HepG2 (cell line): Measurements from ENCODE around the gene FOLR1. TPM values are rescaled to one million over a fixed set of nuclear protein-coding genes. Genes with fewer than 3 reads are reported as not detected.
A peak's percentile ranks its signal among the peaks of the same experiment; 100 is the strongest.

Source experiments
- ATRX ChIP-seq: sonication (generic); formaldehyde crosslinking; IDR thresholded peaks from 2 replicates; pipeline ENCODE4 v1.4.0; 2020; ENCODE audit warnings: missing genetic modification reagents, borderline replicate concordance
- BCLAF1 ChIP-seq: fragments of 450-650 bp; IDR thresholded peaks from 2 replicates; pipeline ENCODE4 v1.6.1; 2017; ENCODE audit warnings: mild to moderate bottlenecking
- DMAP1 ChIP-seq: IDR thresholded peaks from 2 replicates; pipeline ENCODE4 v1.6.1; 2016
- HOMEZ ChIP-seq: IDR thresholded peaks from 2 replicates; pipeline ENCODE4 v1.6.1; 2016; ENCODE audit warnings: low read depth
- KDM6A ChIP-seq: IDR thresholded peaks from 2 replicates; pipeline ENCODE4 v1.6.1; 2016; ENCODE audit warnings: low read depth
- MED13 ChIP-seq: sonication (generic); formaldehyde crosslinking; IDR thresholded peaks from 2 replicates; pipeline ENCODE4 v1.5.0; 2020; ENCODE audit warnings: missing genetic modification reagents
- NONO ChIP-seq, 2 experiments: fragments of 450-650 bp in 1 of 2; sonication (generic) in 1 of 2; formaldehyde crosslinking in 1 of 2; IDR thresholded peaks in 1 of 2; conservative IDR thresholded peaks in 1 of 2; 2 replicates each; pipeline versions ENCODE4 v1.6.1 to v1.8.0; 2017 to 2022; ENCODE audit warnings: mild to moderate bottlenecking in 1 of 2, missing genetic modification reagents in 1 of 2, moderate library complexity in 1 of 2
- PHB2 ChIP-seq: fragments of 450-650 bp; IDR thresholded peaks from 2 replicates; pipeline ENCODE4 v1.6.1; 2018; ENCODE audit not compliant: partially characterized antibody
- PHF8 ChIP-seq: sonication (generic); formaldehyde crosslinking; IDR thresholded peaks from 2 replicates; pipeline ENCODE4 v1.5.0; 2020; ENCODE audit warnings: missing genetic modification reagents
- PRDM15 ChIP-seq: sonication (generic); formaldehyde crosslinking; IDR thresholded peaks from 2 replicates; pipeline ENCODE4 v1.4.0; 2020; ENCODE audit warnings: missing genetic modification reagents
- SALL1 ChIP-seq: sonication (generic); formaldehyde crosslinking; IDR thresholded peaks from 2 replicates; pipeline ENCODE4 v1.8.0; 2022; ENCODE audit warnings: mild to moderate bottlenecking, missing genetic modification reagents
- ZBTB26 ChIP-seq: IDR thresholded peaks from 2 replicates; pipeline ENCODE4 v1.6.1; 2016; ENCODE audit warnings: missing compliant biosample characterization, missing genetic modification reagents, borderline replicate concordance
- ZKSCAN5 ChIP-seq: sonication (generic); formaldehyde crosslinking; IDR thresholded peaks from 2 replicates; pipeline ENCODE4 v1.5.1; 2020; ENCODE audit warnings: mild to moderate bottlenecking, missing genetic modification reagents
- ZNF30 ChIP-seq: sonication (generic); formaldehyde crosslinking; IDR thresholded peaks from 2 replicates; pipeline ENCODE4 v1.5.0; 2020; ENCODE audit warnings: mild to moderate bottlenecking, missing genetic modification reagents
- ZNF317 ChIP-seq: sonication (generic); formaldehyde crosslinking; IDR thresholded peaks from 2 replicates; pipeline ENCODE4 v1.5.0; 2020; ENCODE audit warnings: mild to moderate bottlenecking, missing genetic modification reagents
- ZNF556 ChIP-seq: sonication (generic); formaldehyde crosslinking; IDR thresholded peaks from 2 replicates; pipeline ENCODE4 v1.4.0; 2020; ENCODE audit warnings: mild to moderate bottlenecking, missing genetic modification reagents, borderline replicate concordance
- ZNF780A ChIP-seq: sonication (generic); formaldehyde crosslinking; IDR thresholded peaks from 2 replicates; pipeline ENCODE4 v1.8.0; 2022; ENCODE audit warnings: mild to moderate bottlenecking, missing genetic modification reagents, moderate library complexity
- ZSCAN5A ChIP-seq: sonication (generic); formaldehyde crosslinking; IDR thresholded peaks from 2 replicates; pipeline ENCODE4 v1.8.0; 2022; ENCODE audit warnings: mild to moderate bottlenecking, missing genetic modification reagents, borderline replicate concordance
- polyA plus RNA-seq, 8 experiments: library from polyadenylated mRNA; depleted of rRNA in 3 of 8; stranded (reverse) in 7 of 8; unstranded in 1 of 8; fragments of >200 nt; fragmentation: Illumina TruSeq in 4 of 8; extraction: Trizol in 4 of 8; gene quantifications; 2 replicates each; pipeline versions ENCODE4 v1.2.1 to v1.2.3, GENCODE V29; 2011 to 2016; ENCODE audit warnings: low read depth in 4 of 8, missing spikeins in 1 of 8, mixed read lengths in 1 of 8; ENCODE audit not compliant: insufficient read depth in 1 of 8
- total RNA-seq, 5 experiments: library from RNA; depleted of rRNA; stranded (reverse); fragments of >200 nt; fragmentation: Illumina TruSeq; extraction: Trizol; gene quantifications; 2 replicates each; pipeline ENCODE4 v1.2.3, GENCODE V29; 2016; ENCODE audit warnings: low read depth in 1 of 5

FOLR1 gene
- total and polyA plus RNA-seq, 2 of the 13 experiments (the other 11 are each of a cell fraction or from before 2014, with no cell fraction given) = 0.20 TPM; not detected in 1

GRCh38 chr11:72223615-72224563, 31.9 kb downstream of the FOLR1 start (continued):
- no peak for TF ChIP-seq PRDM15 (CRISPR knock-in tag)
- no peak; the same call in 1 of the 2 replicates for TF ChIP-seq SALL1 (CRISPR knock-in tag)
- TF ChIP-seq DMAP1 (CRISPR knock-in tag) = no peak
- no peak for TF ChIP-seq ZNF317
- TF ChIP-seq PHB2 = no peak
- no peak for TF ChIP-seq KDM6A (CRISPR knock-in tag)
- no peak for TF ChIP-seq HOMEZ (CRISPR knock-in tag)
- TF ChIP-seq BCLAF1 = no peak
- TF ChIP-seq ZNF780A (CRISPR knock-in tag) = no peak
- no peak for TF ChIP-seq ZKSCAN5
- TF ChIP-seq ZSCAN5A (CRISPR knock-in tag) = no peak
- no peak for TF ChIP-seq ZNF556
- TF ChIP-seq MED13 (CRISPR knock-in tag) = no peak
- TF ChIP-seq ZBTB26 (CRISPR knock-in tag) = no peak
- no peak for TF ChIP-seq ZNF30 (CRISPR knock-in tag)
- no peak for TF ChIP-seq ATRX (CRISPR knock-in tag)
- TF ChIP-seq NONO (IDR thresholded peaks at IDR 0.05) = no peak
- no peak for TF ChIP-seq NONO (CRISPR knock-in tag; conservative IDR thresholded peaks at IDR 0.05)
- TF ChIP-seq PHF8 (CRISPR knock-in tag) = peak; percentile 30
